SK-N-SH (cell line): Measurements from ENCODE around the gene ADAP1. TPM values are rescaled to one million over a fixed set of nuclear protein-coding genes. Genes with fewer than 3 reads are reported as not detected.
A peak's percentile ranks its signal among the peaks of the same experiment; 100 is the strongest.

Experiments
- CTCF ChIA-PET: fragments of 300-600, 350-600 bp; formaldehyde crosslinking; extraction: SDS; loops from one replicate; lab custom pipeline; 2021; lab: Yijun Ruan, JAX
- POLR2A ChIA-PET: fragments of 350-600 bp; sonication (Branson Sonifier 250); formaldehyde crosslinking; extraction: SDS; loops from one replicate; lab custom pipeline; 2020; ENCODE audit warnings: antibody characterized with exemption, inconsistent platforms; lab: Yijun Ruan, JAX
- DNase-seq: peaks from one replicate; pipeline ENCODE4 v3.0.0; 2012
- H2AFZ ChIP-seq: fragments of 200-600 bp; sonication (generic); 2 replicates; pipeline ENCODE4 v1.8.1; 2016; ENCODE audit warnings: antibody characterized with exemption, mild to moderate bottlenecking, low read depth
- H3F3A ChIP-seq: fragments of 200-600 bp; sonication (generic); replicated peaks from 2 replicates; pipeline ENCODE3; 2016; ENCODE audit warnings: antibody characterized with exemption, mild to moderate bottlenecking; ENCODE audit not compliant: insufficient read depth
- H3K27ac ChIP-seq, 2 experiments: fragments of 200-500 bp in 1 of 2; fragments of 200-600 bp in 1 of 2; sonication (Bioruptor generic) in 1 of 2; sonication (generic), shearing (Covaris generic) in 1 of 2; 2 replicates each; pipeline versions ENCODE4 v1.5.1 to v1.6.1; 2014 to 2016; ENCODE audit warnings: low read depth in 2 of 2, inconsistent platforms in 1 of 2, low read length in 1 of 2, mild to moderate bottlenecking in 1 of 2, mixed read lengths in 1 of 2
- H3K27me3 ChIP-seq: fragments of 200-600 bp; sonication (generic), shearing (Covaris generic); 2 replicates; pipeline ENCODE4 v1.6.1; 2016; ENCODE audit warnings: mixed run types; ENCODE audit not compliant: insufficient read depth
- H3K36me3 ChIP-seq, 2 experiments: fragments of 200-500 bp in 1 of 2; fragments of 200-600 bp in 1 of 2; sonication (Bioruptor generic) in 1 of 2; sonication (generic) in 1 of 2; replicated peaks in 1 of 2; 2 replicates each; pipeline versions ENCODE3 to v1.5.1; 2014 to 2016; ENCODE audit warnings: low read length in 1 of 2, mild to moderate bottlenecking in 1 of 2; ENCODE audit not compliant: insufficient read depth in 2 of 2, control insufficient read depth in 1 of 2
- H3K4me1 ChIP-seq, 2 experiments: fragments of 200-500 bp in 1 of 2; fragments of 200-600 bp in 1 of 2; sonication (Bioruptor generic) in 1 of 2; sonication (generic), shearing (Covaris generic) in 1 of 2; 2 replicates each; pipeline versions ENCODE4 v1.5.1 to v1.6.1; 2014 to 2016; ENCODE audit warnings: low read depth in 1 of 2, low read length in 1 of 2, mixed run types in 1 of 2; ENCODE audit not compliant: insufficient read depth in 2 of 2, control insufficient read depth in 1 of 2
- H3K4me2 ChIP-seq: fragments of 200-600 bp; sonication (generic), shearing (Covaris generic); 2 replicates; pipeline ENCODE4 v1.6.1; 2017; ENCODE audit warnings: mixed run types
- H3K4me3 ChIP-seq, 2 experiments: fragments of 200-500 bp in 1 of 2; fragments of 200-600 bp in 1 of 2; sonication (Bioruptor generic) in 1 of 2; sonication (generic), shearing (Covaris generic) in 1 of 2; 2 replicates each; pipeline versions ENCODE4 v1.5.1 to v1.8.1; 2014 to 2016; ENCODE audit warnings: low read depth in 2 of 2, inconsistent platforms in 1 of 2, low read length in 1 of 2, mild to moderate bottlenecking in 1 of 2, mixed read lengths in 1 of 2, moderate library complexity in 1 of 2
- H3K79me2 ChIP-seq: fragments of 200-600 bp; sonication (generic); 2 replicates; pipeline ENCODE4 v1.8.1; 2017; ENCODE audit warnings: mild to moderate bottlenecking; ENCODE audit not compliant: insufficient read depth
- H3K9ac ChIP-seq: fragments of 200-600 bp; sonication (generic); 2 replicates; pipeline ENCODE4 v1.6.1; 2017; ENCODE audit warnings: mixed run types
- H3K9me2 ChIP-seq: fragments of 200-600 bp; sonication (generic); 2 replicates; pipeline ENCODE4 v1.6.1; 2017; ENCODE audit warnings: mixed run types
- H3K9me3 ChIP-seq: fragments of 200-600 bp; sonication (generic); 2 replicates; pipeline ENCODE4 v1.6.1; 2017; ENCODE audit warnings: mixed run types, mild to moderate bottlenecking, moderate library complexity
- H4K20me1 ChIP-seq: fragments of 200-600 bp; sonication (generic); 2 replicates; pipeline ENCODE4 v1.6.1; 2017; ENCODE audit warnings: mild to moderate bottlenecking, mixed run types; ENCODE audit not compliant: insufficient read depth
- CHD2 ChIP-seq: fragments of 150-350 bp; IDR thresholded peaks from 2 replicates; pipeline ENCODE4 v1.6.1; 2018; ENCODE audit warnings: low read length; ENCODE audit not compliant: partially characterized antibody
- ELF1 ChIP-seq: IDR thresholded peaks from 2 replicates; pipeline ENCODE4 v1.4.0; 2012
- JUND ChIP-seq: IDR thresholded peaks from 2 replicates; pipeline ENCODE4 v1.4.0; 2012
- MEF2A ChIP-seq: IDR thresholded peaks from 2 replicates; pipeline ENCODE4 v1.4.0; 2012; ENCODE audit warnings: low read depth, borderline replicate concordance
- MXI1 ChIP-seq: IDR thresholded peaks from 2 replicates; pipeline ENCODE4 v1.6.1; 2012; ENCODE audit warnings: mild to moderate bottlenecking, low read depth, low read length, improper control_type of control experiment
- NFIC ChIP-seq: IDR thresholded peaks from 2 replicates; pipeline ENCODE4 v1.4.0; 2012; ENCODE audit warnings: borderline replicate concordance
- NRF1 ChIP-seq: IDR thresholded peaks from 2 replicates; pipeline ENCODE4 v1.6.1; 2012; ENCODE audit warnings: low read depth, mild to moderate bottlenecking, low read length
- POLR2AphosphoS5 ChIP-seq: IDR thresholded peaks from 2 replicates; pipeline ENCODE4 v1.6.1; 2012; ENCODE audit warnings: low read depth, low read length
- RAD21 ChIP-seq: IDR thresholded peaks from 2 replicates; pipeline ENCODE4 v1.6.1; 2012; ENCODE audit warnings: mild to moderate bottlenecking, low read length
- RCOR1 ChIP-seq: fragments of 150-350 bp; IDR thresholded peaks from 2 replicates; pipeline ENCODE4 v1.6.1; 2017; ENCODE audit warnings: antibody characterized with exemption, low read length
- SIN3A ChIP-seq: IDR thresholded peaks from 2 replicates; pipeline ENCODE4 v1.6.1; 2012; ENCODE audit warnings: low read depth, mild to moderate bottlenecking, low read length, moderate library complexity, borderline replicate concordance
- TAF1 ChIP-seq: IDR thresholded peaks from 2 replicates; pipeline ENCODE4 v1.6.1; 2012; ENCODE audit warnings: low read depth, mild to moderate bottlenecking, low read length, moderate library complexity, borderline replicate concordance
- TCF12 ChIP-seq: IDR thresholded peaks from 2 replicates; pipeline ENCODE4 v1.4.0; 2012
- TEAD4 ChIP-seq: IDR thresholded peaks from 2 replicates; pipeline ENCODE4 v1.4.0; 2012; ENCODE audit warnings: mild to moderate bottlenecking, borderline replicate concordance; ENCODE audit not compliant: insufficient read depth
- YY1 ChIP-seq: IDR thresholded peaks from 2 replicates; pipeline ENCODE4 v1.4.0; 2012; ENCODE audit warnings: low read depth, mild to moderate bottlenecking
- WGBS: methylation state at CpG from one replicate; pipeline ENCODE4 v1.1.6; 2017; ENCODE audit warnings: low lambda C conversion rate; 5-methylcytosine and 5-hydroxymethylcytosine counted together
- polyA plus RNA-seq, 3 experiments: library from polyadenylated mRNA; depleted of rRNA; stranded (reverse); fragments of >200 nt; gene quantifications; 2 replicates each; pipeline ENCODE4 v1.2.3, GENCODE V29; 2012
- TF ChIP-seq, protein P1 (sequence below): IDR thresholded peaks from 2 replicates; pipeline ENCODE4 v1.6.1; 2012; ENCODE audit warnings: mild to moderate bottlenecking, low read depth, low read length, moderate library complexity
- TF ChIP-seq, protein P2 (sequence below): IDR thresholded peaks from 2 replicates; pipeline ENCODE4 v1.4.0; 2012; ENCODE audit warnings: low read depth
- TF ChIP-seq, protein P3 (sequence below): fragments of 150-350 bp; IDR thresholded peaks from 2 replicates; pipeline ENCODE4 v1.6.1; 2017; ENCODE audit warnings: antibody characterized with exemption, low read length, low read depth, borderline replicate concordance
- TF ChIP-seq, protein P4 (sequence below): IDR thresholded peaks from 2 replicates; pipeline ENCODE4 v1.4.0; 2012; ENCODE audit warnings: low read depth, borderline replicate concordance

Gene ADAP1
- polyA plus RNA-seq, 1 of the 3 experiments (the other 2 are of a cell fraction) = 3.2 TPM

DNA sequence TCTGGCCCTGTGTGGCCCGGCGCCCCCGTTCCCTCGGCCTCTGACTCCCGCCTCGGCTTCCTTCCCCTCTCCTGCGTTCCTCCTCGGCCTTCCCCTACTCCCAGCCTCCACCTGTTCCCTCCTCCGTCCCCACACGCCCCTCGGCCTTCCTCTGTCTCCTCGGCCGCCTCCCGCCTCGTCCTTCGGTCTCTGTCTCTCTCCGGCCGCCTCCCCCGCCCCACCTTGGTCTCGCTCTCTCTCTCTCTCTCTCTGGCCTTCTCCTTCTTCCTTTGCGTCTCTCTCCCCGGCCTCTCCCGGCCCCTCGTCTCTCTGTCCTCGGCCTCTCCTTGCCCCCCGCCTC, 77.5 kb downstream of the ADAP1 start (continued):
- TF ChIP-seq, protein P1, sequence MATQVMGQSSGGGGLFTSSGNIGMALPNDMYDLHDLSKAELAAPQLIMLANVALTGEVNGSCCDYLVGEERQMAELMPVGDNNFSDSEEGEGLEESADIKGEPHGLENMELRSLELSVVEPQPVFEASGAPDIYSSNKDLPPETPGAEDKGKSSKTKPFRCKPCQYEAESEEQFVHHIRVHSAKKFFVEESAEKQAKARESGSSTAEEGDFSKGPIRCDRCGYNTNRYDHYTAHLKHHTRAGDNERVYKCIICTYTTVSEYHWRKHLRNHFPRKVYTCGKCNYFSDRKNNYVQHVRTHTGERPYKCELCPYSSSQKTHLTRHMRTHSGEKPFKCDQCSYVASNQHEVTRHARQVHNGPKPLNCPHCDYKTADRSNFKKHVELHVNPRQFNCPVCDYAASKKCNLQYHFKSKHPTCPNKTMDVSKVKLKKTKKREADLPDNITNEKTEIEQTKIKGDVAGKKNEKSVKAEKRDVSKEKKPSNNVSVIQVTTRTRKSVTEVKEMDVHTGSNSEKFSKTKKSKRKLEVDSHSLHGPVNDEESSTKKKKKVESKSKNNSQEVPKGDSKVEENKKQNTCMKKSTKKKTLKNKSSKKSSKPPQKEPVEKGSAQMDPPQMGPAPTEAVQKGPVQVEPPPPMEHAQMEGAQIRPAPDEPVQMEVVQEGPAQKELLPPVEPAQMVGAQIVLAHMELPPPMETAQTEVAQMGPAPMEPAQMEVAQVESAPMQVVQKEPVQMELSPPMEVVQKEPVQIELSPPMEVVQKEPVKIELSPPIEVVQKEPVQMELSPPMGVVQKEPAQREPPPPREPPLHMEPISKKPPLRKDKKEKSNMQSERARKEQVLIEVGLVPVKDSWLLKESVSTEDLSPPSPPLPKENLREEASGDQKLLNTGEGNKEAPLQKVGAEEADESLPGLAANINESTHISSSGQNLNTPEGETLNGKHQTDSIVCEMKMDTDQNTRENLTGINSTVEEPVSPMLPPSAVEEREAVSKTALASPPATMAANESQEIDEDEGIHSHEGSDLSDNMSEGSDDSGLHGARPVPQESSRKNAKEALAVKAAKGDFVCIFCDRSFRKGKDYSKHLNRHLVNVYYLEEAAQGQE = no peak
- no peak for TF ChIP-seq TCF12

DNA sequence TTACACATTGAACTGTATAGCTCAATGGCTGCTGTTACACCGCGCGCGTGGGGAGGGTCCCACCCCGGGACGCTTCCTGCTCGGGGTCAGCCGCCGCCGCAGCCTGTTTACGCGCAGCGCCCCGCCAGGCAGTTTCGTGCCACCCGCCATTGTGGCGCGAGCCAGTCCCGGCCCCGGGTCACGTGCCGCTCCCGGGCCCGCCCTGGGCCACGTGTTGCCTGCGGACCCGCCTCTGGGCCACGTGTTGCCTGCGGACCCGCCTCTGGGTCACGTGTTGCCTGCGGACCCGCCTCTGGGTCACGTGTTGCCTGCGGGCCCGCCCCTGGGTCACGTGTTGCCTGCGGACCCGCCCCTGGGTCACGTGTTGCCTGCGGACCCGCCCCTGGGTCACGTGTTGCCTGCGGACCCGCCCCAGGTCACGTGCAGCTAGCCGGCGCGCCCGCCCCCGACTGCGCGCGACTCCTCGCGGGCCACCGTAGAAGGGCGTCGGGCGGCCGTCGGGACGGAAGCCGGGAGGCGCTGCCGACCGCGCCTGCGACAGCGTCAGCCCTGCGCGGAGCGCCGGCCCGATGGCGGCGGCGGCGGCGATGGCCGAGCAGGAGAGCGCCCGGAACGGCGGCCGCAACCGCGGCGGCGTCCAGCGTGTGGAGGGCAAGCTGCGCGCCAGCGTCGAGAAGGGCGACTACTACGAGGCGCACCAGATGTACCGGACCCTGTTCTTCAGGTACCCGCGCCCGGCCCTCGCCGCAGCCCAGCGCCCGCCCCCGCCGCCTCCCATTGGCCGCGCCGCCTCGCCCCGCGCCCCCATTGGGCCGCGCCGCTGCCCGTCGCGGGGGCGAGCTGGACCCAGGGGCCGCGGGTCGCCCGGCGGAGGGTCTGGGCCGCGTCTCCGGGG, 78.2 kb downstream of the ADAP1 start, which contains the start of gene GET4:
GET4 (plus strand) TSS at position 478 of the 895 bp plus-strand sequence; CDS start at position 570, 92 bp downstream.
- POLR2A ChIA-PET = interaction anchor here (0.6 to 1.4 kb wide), 6 partner anchors 24 to 725 kb away, joined by 3 to 4 read pairs (median 3); no protein-coding TSS in a partner anchor
- H3F3A ChIP-seq = peaks cover 40% of the 10 kb centered on the region
- DNase-seq = peak; percentile 98
- H3K9ac ChIP-seq = peak within 1 kb of the TSS; percentile 86
- H3K79me2 ChIP-seq = peaks cover 45% of the 10 kb centered on the region
- 19% methylated on average over 14 of the region's 129 CpGs for WGBS
- no peaks in the 10 kb centered on the region for H3K27me3 ChIP-seq
- H2AFZ ChIP-seq = peak within 1 kb of the TSS; percentile 95; the same call in 1 of the 2 replicates
- H3K9me2 ChIP-seq = no peaks in the 10 kb centered on the region
- H3K4me2 ChIP-seq = peak within 1 kb of the TSS; percentile 98
- no peaks in the 10 kb centered on the region for H3K9me3 ChIP-seq
- peak within 1 kb of the TSS; percentile 57 to 89 for H3K4me3 ChIP-seq
- H3K4me1 ChIP-seq = peaks cover 11 to 29% of the 10 kb centered on the region in 2 experiments; a peak in 2 of 4 replicates
- peaks cover 34% of the 10 kb centered on the region for H4K20me1 ChIP-seq
- H3K27ac ChIP-seq = peak within 1 kb of the TSS; percentile 61 to 87
- H3K36me3 ChIP-seq = peaks cover 36 to 47% of the 10 kb centered on the region in 2 experiments
- CTCF ChIA-PET = interaction anchor here (0.6 to 6.4 kb wide), 10 partner anchors 13 to 559 kb away, joined by 3 to 112 read pairs (median 6); no protein-coding TSS in a partner anchor
- TF ChIP-seq, protein P2, sequence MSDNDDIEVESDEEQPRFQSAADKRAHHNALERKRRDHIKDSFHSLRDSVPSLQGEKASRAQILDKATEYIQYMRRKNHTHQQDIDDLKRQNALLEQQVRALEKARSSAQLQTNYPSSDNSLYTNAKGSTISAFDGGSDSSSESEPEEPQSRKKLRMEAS = peak; percentile 97
- TF ChIP-seq MXI1 (peak; percentile 99), SIN3A (peak; percentile 88; the same call in 1 of the 2 replicates), JUND (peak; percentile 50; the same call in 1 of the 2 replicates), POLR2AphosphoS5 (peak; percentile 65), YY1 (peak; percentile 86), RCOR1 (peak; percentile 98), RAD21 (no peak), ELF1 (peak; percentile 87), NFIC (no peak; the same call in 1 of the 2 replicates), TEAD4 (no peak), MEF2A (no peak), NRF1 (peak; percentile 29; the same call in 1 of the 2 replicates), TAF1 (peak; percentile 78; the same call in 1 of the 2 replicates), CHD2 (peak; percentile 84)
- TF ChIP-seq, protein P3, sequence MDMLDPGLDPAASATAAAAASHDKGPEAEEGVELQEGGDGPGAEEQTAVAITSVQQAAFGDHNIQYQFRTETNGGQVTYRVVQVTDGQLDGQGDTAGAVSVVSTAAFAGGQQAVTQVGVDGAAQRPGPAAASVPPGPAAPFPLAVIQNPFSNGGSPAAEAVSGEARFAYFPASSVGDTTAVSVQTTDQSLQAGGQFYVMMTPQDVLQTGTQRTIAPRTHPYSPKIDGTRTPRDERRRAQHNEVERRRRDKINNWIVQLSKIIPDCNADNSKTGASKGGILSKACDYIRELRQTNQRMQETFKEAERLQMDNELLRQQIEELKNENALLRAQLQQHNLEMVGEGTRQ = peak; percentile 100
- TF ChIP-seq, protein P1 = peak; percentile 75; the same call in 1 of the 2 replicates
- TF ChIP-seq, protein P4, sequence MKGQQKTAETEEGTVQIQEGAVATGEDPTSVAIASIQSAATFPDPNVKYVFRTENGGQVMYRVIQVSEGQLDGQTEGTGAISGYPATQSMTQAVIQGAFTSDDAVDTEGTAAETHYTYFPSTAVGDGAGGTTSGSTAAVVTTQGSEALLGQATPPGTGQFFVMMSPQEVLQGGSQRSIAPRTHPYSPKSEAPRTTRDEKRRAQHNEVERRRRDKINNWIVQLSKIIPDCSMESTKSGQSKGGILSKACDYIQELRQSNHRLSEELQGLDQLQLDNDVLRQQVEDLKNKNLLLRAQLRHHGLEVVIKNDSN = peak; percentile 100
